Common myeloid progenitor, CD34-positive (primary cell): ENCODE data around the gene CPSF4.

Experiments
- CTCF ChIA-PET: fragments of 350-600 bp; sonication (Branson Sonifier 250); formaldehyde crosslinking; loops from one replicate; lab custom pipeline; 2021; ENCODE audit warnings: antibody characterized with exemption; lab: Charles Lee
- POLR2A ChIA-PET: fragments of 350-600 bp; sonication (Branson Sonifier 250); formaldehyde crosslinking; loops from one replicate; lab custom pipeline; 2021; ENCODE audit warnings: antibody characterized with exemption; lab: Charles Lee
- DNase-seq, 3 donors: peaks; one replicate each; pipeline versions ENCODE4 v3.0.0 to v3.0.0-alpha.2; 2013
- H3K27ac ChIP-seq, 2 experiments: 1 replicate in 1 of 2; 2 replicates in 1 of 2; pipeline ENCODE4 v1.7.0; 2013; ENCODE audit warnings: inconsistent platforms in 2 of 2, low read length in 2 of 2, mild to moderate bottlenecking in 2 of 2, low read depth in 1 of 2, moderate library complexity in 1 of 2; ENCODE audit not compliant: severe bottlenecking in 2 of 2, insufficient read depth in 1 of 2, poor library complexity in 1 of 2
- H3K27me3 ChIP-seq, 5 experiments: replicated peaks in 2 of 5; 1 replicate in 3 of 5; 2 replicates in 2 of 5; pipeline versions ENCODE4 v1.6.1 to v1.7.0; 2013; ENCODE audit warnings: low read length in 4 of 5, mild to moderate bottlenecking in 2 of 5, moderate library complexity in 2 of 5, inconsistent platforms in 1 of 5; ENCODE audit not compliant: insufficient read depth in 5 of 5, control insufficient read depth in 4 of 5
- H3K36me3 ChIP-seq, 4 experiments: 1 replicate in 2 of 4; 2 replicates in 2 of 4; pipeline versions ENCODE4 v1.6.1 to v1.7.0; 2013; ENCODE audit warnings: low read length in 3 of 4, control low read depth in 1 of 4, mild to moderate bottlenecking in 1 of 4; ENCODE audit not compliant: control insufficient read depth in 4 of 4, insufficient read depth in 4 of 4
- H3K4me1 ChIP-seq, 4 experiments: 1 replicate in 3 of 4; 2 replicates in 1 of 4; pipeline versions ENCODE4 v1.6.1 to v1.7.1; 2013; ENCODE audit warnings: low read length in 3 of 4, mild to moderate bottlenecking in 3 of 4, control low read depth in 1 of 4, inconsistent platforms in 1 of 4, moderate library complexity in 1 of 4; ENCODE audit not compliant: control insufficient read depth in 4 of 4, insufficient read depth in 4 of 4; ENCODE audit errors: control extremely low read depth in 1 of 4
- H3K4me3 ChIP-seq, 7 experiments: 1 replicate in 4 of 7; 2 replicates in 3 of 7; pipeline versions ENCODE4 v1.5.1 to v1.7.0; 2013; ENCODE audit warnings: mild to moderate bottlenecking in 7 of 7, low read length in 6 of 7, moderate library complexity in 6 of 7, inconsistent platforms in 2 of 7, low read depth in 2 of 7, control low read depth in 1 of 7; ENCODE audit not compliant: insufficient read depth in 4 of 7, control insufficient read depth in 1 of 7; ENCODE audit errors: extremely low read depth in 1 of 7
- H3K9me3 ChIP-seq, 5 experiments: 1 replicate in 4 of 5; 2 replicates in 1 of 5; pipeline versions ENCODE4 v1.6.1 to v1.7.1; 2013; ENCODE audit warnings: low read length in 4 of 5, mild to moderate bottlenecking in 2 of 5, inconsistent platforms in 1 of 5, low read depth in 1 of 5, moderate library complexity in 1 of 5; ENCODE audit not compliant: control insufficient read depth in 4 of 5, insufficient read depth in 2 of 5; ENCODE audit errors: control extremely low read depth in 1 of 5
- WGBS: methylation state at CpG from one replicate; pipeline ENCODE4 v1.1.5; 2013; ENCODE audit not compliant: insufficient coverage; 5-methylcytosine and 5-hydroxymethylcytosine counted together

CPSF4 gene

DNA sequence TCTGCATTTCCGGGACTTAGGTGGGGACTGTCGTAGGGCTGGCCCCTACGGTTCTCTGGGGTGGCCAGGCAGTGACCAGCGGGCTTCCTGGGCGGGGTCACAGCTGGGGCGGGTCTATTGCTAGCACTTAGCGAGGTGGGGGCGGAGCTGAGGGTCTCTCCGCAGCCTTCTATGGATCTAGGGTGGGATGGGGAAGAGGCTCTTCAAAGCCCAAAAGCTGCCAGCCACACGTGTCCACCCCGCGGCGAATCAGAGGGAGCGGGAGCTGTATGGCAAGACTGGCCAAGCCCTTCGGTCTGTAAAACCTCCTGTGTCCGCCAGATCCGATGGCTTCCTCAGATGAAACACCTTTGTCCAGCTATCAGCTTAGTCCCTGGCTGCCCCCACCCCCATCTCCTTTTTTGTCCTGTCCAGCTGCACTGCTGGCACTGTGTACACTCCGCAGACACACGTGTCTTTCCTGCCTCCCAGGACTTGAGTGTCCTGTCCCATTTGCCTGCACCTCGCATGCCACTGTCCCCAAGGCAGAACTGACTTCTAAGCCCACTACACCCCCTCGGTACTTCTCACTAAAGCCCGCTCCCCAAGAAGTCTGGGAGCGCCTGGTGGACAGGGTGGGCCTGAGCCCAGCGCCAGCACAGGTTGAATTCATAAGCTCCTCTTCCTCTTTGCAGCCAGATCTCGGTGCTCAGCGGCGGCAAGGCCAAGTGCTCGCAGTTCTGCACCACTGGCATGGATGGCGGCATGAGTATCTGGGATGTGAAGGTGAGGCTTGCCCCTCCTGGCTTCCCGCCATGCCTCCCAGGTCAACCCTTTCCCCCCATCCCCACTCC lies 45.2 kb upstream of the CPSF4 start:
- Histone ChIP-seq H3K4me1 (peaks cover 0 to 19% (median 5%) of the 10 kb centered on the region in 4 experiments), H3K36me3 (peaks cover 6 to 89% (median 60%) of the 10 kb centered on the region in 4 experiments), H3K4me3 (peak overlapping the region in 6 of 7 experiments; percentile 24 to 78 (median 66)), H3K27me3 (no peaks in the 10 kb centered on the region), H3K27ac (peak overlapping the region in 1 of 2 experiments; percentile 25), H3K9me3 (no peaks in the 10 kb centered on the region)
- no peak for DNase-seq
- ChIA-PET CTCF (interaction anchor here (1.1 to 1.4 kb wide), 2 partner anchors 19 to 29 kb away, joined by 3 read pairs; partner anchors contain the start of gene ARPC1B), POLR2A (interaction anchor here (1.0 kb wide), 2 partner anchors 15 to 18 kb away, joined by 3 read pairs; partner anchors contain the start of gene BUD31)
- 66% methylated on average over 23 of the region's 30 CpGs for WGBS

DNA sequence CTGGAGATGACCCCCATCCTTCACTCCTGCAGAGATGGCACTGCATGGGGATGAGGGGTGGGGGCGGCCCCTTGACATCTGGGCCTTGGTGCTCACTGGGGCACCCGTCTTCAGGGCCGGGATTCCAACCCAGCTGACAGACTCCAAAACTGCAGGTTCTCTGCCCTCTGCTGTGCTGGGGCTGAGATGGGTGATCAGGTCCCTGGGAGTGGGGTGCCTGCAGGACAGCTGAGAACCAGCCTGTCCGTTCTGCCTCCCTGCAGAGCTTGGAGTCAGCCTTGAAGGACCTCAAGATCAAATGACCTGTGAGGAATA lies 44.6 kb upstream of the CPSF4 start:
- no peak overlapping the region for H3K27ac ChIP-seq
- H3K9me3 ChIP-seq, result no peaks in the 10 kb centered on the region
- ChIA-PET CTCF (interaction anchor here (0.7 to 1.4 kb wide), 3 partner anchors 13 to 29 kb away, joined by 3 to 4 read pairs (median 3); partner anchors contain the start of gene ARPC1B), POLR2A (interaction anchor here (1.0 to 1.1 kb wide), 2 partner anchors 15 to 19 kb away, joined by 3 read pairs; partner anchors contain the start of gene BUD31)
- DNase-seq, result no peak
- no peaks in the 10 kb centered on the region for H3K27me3 ChIP-seq
- H3K4me1 ChIP-seq, result peaks cover 0 to 19% (median 5%) of the 10 kb centered on the region in 4 experiments
- no peak overlapping the region for H3K4me3 ChIP-seq
- WGBS, result 100% methylated on average over 4 of the region's 4 CpGs
- peaks cover 6 to 94% (median 62%) of the 10 kb centered on the region in 4 experiments for H3K36me3 ChIP-seq

DNA sequence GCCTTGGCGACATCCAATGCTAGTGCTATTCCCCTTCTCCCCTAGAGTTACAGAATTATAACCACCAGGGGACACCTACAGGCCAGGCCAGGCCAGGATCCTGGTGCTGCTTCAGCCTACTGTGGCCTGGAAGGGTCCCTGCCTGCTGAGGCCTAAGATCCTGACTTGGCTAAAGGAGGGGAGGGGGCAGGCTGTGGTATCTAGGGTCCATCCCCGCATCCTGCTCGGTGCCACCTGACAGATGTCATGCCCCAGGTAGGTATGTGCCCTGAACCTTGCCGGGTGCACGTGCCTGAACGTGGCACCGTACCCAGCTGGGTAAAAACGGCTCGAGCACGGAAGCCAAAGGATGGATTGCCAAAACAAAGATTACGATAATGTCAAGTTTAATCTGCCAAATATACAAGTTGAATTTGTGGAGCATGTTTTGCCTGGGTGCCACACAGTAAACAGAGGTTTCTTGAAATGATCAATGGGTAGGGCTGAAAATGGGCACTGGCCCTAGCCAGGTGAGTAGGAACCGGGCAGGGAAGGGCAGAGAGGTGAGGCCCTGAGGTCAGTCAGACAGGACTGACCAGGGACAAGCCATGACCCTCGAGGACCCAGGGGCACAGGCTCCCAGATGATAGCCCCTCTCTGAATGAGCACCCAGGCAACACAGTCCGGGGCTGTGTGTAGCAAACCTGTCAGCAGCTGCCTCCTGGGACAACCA lies 43.0 kb upstream of the CPSF4 start:
- Histone ChIP-seq H3K27me3 (no peaks in the 10 kb centered on the region), H3K4me3 (no peak overlapping the region), H3K36me3 (peaks cover 12 to 94% (median 65%) of the 10 kb centered on the region in 4 experiments), H3K4me1 (peaks cover 0 to 19% (median 5%) of the 10 kb centered on the region in 4 experiments), H3K9me3 (no peaks in the 10 kb centered on the region), H3K27ac (no peak overlapping the region)
- ChIA-PET POLR2A (no interaction called here), CTCF (interaction anchor here (1.1 kb wide), 1 partner anchor 30 kb away, joined by 3 read pairs; no protein-coding TSS in a partner anchor)
- 98% methylated on average over 12 of the region's 14 CpGs for WGBS
- no peak for DNase-seq

DNA sequence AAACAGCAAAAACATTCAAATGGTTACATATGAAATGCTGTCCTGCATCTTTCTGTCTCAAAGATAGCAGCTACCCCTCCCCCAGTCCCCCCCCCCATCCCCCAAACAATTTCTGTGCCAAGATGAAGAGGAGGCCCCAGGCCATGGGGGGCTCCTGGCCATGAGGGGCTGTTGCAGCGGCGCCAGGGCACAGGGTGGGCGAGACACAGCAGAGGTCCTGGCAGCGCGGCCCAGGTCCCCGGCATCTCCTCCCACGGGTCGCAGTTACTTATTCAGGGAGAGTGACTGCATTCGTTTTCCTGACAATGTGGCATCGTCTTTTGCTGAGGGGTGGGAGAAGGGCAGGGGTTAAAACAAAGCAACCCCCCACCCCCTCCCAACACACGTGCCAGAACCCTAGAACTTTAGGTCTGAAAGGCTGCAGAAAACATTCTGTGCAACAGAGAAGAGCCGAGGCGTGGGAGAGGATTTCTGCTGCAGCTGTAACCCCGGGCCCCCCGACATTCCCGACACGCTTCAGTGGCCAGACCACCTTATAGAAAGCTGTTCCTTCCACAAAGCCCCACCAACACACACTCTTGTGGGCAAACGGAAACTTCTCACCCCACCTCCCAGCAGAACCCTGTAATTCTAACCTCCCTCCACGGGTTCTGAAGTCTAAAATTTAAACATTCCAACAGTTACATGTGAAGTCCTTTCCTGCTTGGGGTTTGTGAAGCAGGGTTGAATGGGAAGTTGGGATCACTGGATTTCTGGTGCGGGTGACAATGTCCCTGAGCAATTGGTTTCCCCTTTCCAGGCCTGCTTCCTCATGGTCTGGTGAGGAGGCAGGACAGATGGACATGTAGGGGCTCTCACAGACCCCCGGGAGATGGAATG lies 42.1 kb upstream of the CPSF4 start:
- H3K4me3 ChIP-seq, result no peak overlapping the region
- H3K27ac ChIP-seq, result no peak overlapping the region
- WGBS, result 95% methylated on average over 15 of the region's 21 CpGs
- H3K36me3 ChIP-seq, result peaks cover 14 to 91% (median 67%) of the 10 kb centered on the region in 4 experiments
- POLR2A ChIA-PET, result no interaction called here
- H3K4me1 ChIP-seq, result peaks cover 0 to 19% (median 5%) of the 10 kb centered on the region in 4 experiments
- CTCF ChIA-PET, result interaction anchor here (1.1 kb wide), 1 partner anchor 31 kb away, joined by 3 read pairs; no protein-coding TSS in a partner anchor
- no peak for DNase-seq
- no peaks in the 10 kb centered on the region for H3K9me3 ChIP-seq
- no peaks in the 10 kb centered on the region for H3K27me3 ChIP-seq

DNA sequence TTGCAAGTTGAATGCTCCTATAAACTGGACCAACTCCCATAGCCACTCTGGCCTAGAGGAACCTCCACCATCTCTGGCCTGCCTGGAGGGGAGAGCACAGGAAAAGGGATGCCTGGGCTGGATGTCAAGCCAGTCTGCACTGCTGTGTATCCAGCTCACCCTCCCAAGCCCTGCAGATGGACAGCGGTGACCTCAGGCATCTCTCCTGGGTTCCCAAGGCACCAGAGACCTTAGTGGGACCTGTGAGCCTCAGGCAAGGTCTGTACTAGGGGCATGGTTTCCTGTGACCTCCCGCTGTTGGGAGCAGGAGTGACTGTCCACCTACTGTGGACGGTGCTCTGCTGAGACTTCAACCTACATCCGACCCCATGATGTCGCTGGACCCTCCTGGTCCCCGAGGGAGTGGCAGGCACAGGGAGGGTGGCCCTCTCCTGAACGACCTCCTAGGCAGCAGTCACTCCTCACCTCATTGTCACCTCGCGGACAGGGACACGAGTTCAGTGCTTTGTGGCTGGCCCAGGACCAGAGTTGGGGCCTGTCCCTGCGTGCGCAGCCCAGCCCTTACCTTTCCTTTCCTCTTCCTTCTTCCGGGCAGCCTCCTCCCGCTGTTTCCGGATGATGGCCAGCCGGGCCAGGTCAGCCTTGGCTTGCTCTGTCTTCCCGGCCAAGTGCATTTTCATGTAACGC lies 41.3 kb upstream of the CPSF4 start:
- no peak overlapping the region for H3K27ac ChIP-seq
- H3K4me1 ChIP-seq, result peaks cover 0 to 13% (median 5%) of the 10 kb centered on the region in 4 experiments
- H3K36me3 ChIP-seq, result peaks cover 14 to 86% (median 65%) of the 10 kb centered on the region in 4 experiments
- 96% methylated on average over 14 of the region's 18 CpGs for WGBS
- POLR2A ChIA-PET, result interaction anchor here (0.6 kb wide), 1 partner anchor 39 kb away, joined by 3 read pairs; no protein-coding TSS in a partner anchor
- H3K27me3 ChIP-seq, result no peaks in the 10 kb centered on the region
- CTCF ChIA-PET, result interaction anchor here (1.0 kb wide), 1 partner anchor 18 kb away, joined by 3 read pairs; no protein-coding TSS in a partner anchor
- H3K4me3 ChIP-seq, result no peak overlapping the region
- DNase-seq, result no peak
- no peaks in the 10 kb centered on the region for H3K9me3 ChIP-seq
